ENCODE data around the gene MAP7D3. TPM values are rescaled to one million over a fixed set of nuclear protein-coding genes. Genes with fewer than 3 reads are reported as not detected.

The MAP7D3 gene
- total RNA-seq, 1 donor from 2014 or later, result 84.7 TPM

- peaks cover 9% of the 10 kb centered on the region for H3K9me3 Mint-ChIP-seq (ENCODE audit: unreplicated experiment)
- no peaks in the 10 kb centered on the region for H3K27me3 Mint-ChIP-seq (ENCODE audit: unreplicated experiment)
- H3K27ac Mint-ChIP-seq (ENCODE audit: unreplicated experiment), result no peak overlapping the region
- H3K4me3 Mint-ChIP-seq (ENCODE audit: unreplicated experiment), result no peak overlapping the region
- H3K36me3 Mint-ChIP-seq (ENCODE audit: unreplicated experiment), result no peaks in the 10 kb centered on the region
- TF ChIP-seq, protein P1, sequence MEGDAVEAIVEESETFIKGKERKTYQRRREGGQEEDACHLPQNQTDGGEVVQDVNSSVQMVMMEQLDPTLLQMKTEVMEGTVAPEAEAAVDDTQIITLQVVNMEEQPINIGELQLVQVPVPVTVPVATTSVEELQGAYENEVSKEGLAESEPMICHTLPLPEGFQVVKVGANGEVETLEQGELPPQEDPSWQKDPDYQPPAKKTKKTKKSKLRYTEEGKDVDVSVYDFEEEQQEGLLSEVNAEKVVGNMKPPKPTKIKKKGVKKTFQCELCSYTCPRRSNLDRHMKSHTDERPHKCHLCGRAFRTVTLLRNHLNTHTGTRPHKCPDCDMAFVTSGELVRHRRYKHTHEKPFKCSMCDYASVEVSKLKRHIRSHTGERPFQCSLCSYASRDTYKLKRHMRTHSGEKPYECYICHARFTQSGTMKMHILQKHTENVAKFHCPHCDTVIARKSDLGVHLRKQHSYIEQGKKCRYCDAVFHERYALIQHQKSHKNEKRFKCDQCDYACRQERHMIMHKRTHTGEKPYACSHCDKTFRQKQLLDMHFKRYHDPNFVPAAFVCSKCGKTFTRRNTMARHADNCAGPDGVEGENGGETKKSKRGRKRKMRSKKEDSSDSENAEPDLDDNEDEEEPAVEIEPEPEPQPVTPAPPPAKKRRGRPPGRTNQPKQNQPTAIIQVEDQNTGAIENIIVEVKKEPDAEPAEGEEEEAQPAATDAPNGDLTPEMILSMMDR (IDR thresholded peaks at IDR 0.05), result no peak
- no peak for DNase-seq (ENCODE audit: extremely low spot score, unreplicated experiment)
- no peaks in the 10 kb centered on the region for H3K4me1 Mint-ChIP-seq (ENCODE audit: unreplicated experiment)
Measured at GRCh38 chrX:136275553-136275952, 24.4 kb upstream of the MAP7D3 start.

DNA sequence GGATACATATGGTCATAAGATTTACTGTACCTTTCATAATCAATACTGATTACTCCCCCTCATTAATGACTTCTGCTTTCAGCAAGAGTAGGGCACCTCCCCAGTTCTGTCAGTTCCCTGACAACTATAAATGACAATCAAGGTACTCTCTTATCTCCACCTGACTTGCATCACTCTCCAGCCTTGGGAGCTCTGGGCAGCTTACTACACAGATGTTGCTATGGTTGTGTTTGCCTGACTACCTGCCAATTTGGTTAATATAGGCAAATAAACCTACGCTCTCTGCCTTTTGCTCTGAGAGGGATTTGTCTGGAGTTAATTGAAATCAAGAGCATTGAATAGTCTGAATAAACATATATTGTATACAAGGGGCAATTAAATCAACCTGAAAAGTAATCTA is 22.8 kb upstream of the MAP7D3 start:
- H3K4me1 Mint-ChIP-seq (ENCODE audit: unreplicated experiment), result no peaks in the 10 kb centered on the region
- peaks cover 7% of the 10 kb centered on the region for H3K9me3 Mint-ChIP-seq (ENCODE audit: unreplicated experiment)
- TF ChIP-seq, protein P1 (IDR thresholded peaks at IDR 0.05), result no peak
- H3K36me3 Mint-ChIP-seq (ENCODE audit: unreplicated experiment), result no peaks in the 10 kb centered on the region
- H3K4me3 Mint-ChIP-seq (ENCODE audit: unreplicated experiment), result no peak overlapping the region
- peak overlapping the region; percentile 34 for H3K27ac Mint-ChIP-seq (ENCODE audit: unreplicated experiment)
- DNase-seq (ENCODE audit: extremely low spot score, unreplicated experiment), result no peak
- no peaks in the 10 kb centered on the region for H3K27me3 Mint-ChIP-seq (ENCODE audit: unreplicated experiment)

DNA sequence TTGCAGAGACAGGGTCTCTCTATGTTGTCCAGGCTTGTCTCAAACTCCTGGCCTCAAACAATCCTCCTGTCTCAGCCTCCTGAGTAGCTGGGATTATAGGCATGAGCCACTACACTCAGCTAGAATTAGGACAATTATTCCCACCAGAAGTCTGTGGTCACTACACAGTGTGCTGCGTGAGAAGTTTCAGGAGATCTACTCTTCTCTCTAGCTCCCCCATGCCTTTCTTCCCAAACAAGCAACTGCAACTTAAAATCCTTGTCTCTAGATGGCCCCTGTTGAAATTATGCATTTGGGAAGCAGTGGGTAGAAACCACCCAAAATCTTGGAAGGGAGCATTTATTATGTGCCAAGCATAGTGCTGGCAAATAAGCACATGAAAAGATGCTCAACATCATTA is 21.1 kb upstream of the MAP7D3 start:
- Mint-ChIP-seq H3K4me3 (ENCODE audit: unreplicated experiment) (no peak overlapping the region), H3K27ac (ENCODE audit: unreplicated experiment) (no peak overlapping the region), H3K27me3 (ENCODE audit: unreplicated experiment) (no peaks in the 10 kb centered on the region), H3K4me1 (ENCODE audit: unreplicated experiment) (no peaks in the 10 kb centered on the region), H3K36me3 (ENCODE audit: unreplicated experiment) (no peaks in the 10 kb centered on the region), H3K9me3 (ENCODE audit: unreplicated experiment) (no peaks in the 10 kb centered on the region)
- TF ChIP-seq, protein P1 (IDR thresholded peaks at IDR 0.05), result peak; percentile 9
- DNase-seq (ENCODE audit: extremely low spot score, unreplicated experiment), result no peak

DNA sequence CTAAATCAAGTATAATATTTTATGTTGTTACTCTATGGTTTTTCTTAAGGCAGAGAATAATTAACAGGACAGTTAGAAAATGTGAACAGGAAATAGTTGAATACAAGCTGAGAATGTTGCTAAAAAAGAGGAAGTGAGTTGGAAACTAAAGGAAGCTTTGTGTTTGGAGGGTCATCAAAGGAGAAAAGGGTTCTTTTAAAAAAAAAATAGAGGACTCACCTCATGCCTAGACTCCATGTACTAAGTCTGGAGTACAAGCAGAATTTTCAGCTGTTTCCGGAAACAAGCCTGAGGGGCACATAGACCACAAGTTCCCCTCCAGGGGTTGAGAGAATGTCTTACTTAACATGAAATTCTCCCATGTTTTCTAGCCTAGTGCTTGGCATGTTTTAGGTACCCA is 20.1 kb upstream of the MAP7D3 start:
- Mint-ChIP-seq H3K27me3 (ENCODE audit: unreplicated experiment) (no peaks in the 10 kb centered on the region), H3K4me3 (ENCODE audit: unreplicated experiment) (no peak overlapping the region), H3K27ac (ENCODE audit: unreplicated experiment) (no peak overlapping the region), H3K4me1 (ENCODE audit: unreplicated experiment) (no peaks in the 10 kb centered on the region), H3K9me3 (ENCODE audit: unreplicated experiment) (no peaks in the 10 kb centered on the region), H3K36me3 (ENCODE audit: unreplicated experiment) (no peaks in the 10 kb centered on the region)
- DNase-seq (ENCODE audit: extremely low spot score, unreplicated experiment), result no peak
- TF ChIP-seq, protein P1 (IDR thresholded peaks at IDR 0.05), result no peak

- H3K4me1 Mint-ChIP-seq (ENCODE audit: unreplicated experiment), result peaks cover 11% of the 10 kb centered on the region
- no peak for DNase-seq (ENCODE audit: extremely low spot score, unreplicated experiment)
- TF ChIP-seq, protein P1 (IDR thresholded peaks at IDR 0.05), result no peak
- no peaks in the 10 kb centered on the region for H3K36me3 Mint-ChIP-seq (ENCODE audit: unreplicated experiment)
- no peaks in the 10 kb centered on the region for H3K27me3 Mint-ChIP-seq (ENCODE audit: unreplicated experiment)
- H3K27ac Mint-ChIP-seq (ENCODE audit: unreplicated experiment), result no peak overlapping the region
- H3K4me3 Mint-ChIP-seq (ENCODE audit: unreplicated experiment), result no peak overlapping the region
- no peaks in the 10 kb centered on the region for H3K9me3 Mint-ChIP-seq (ENCODE audit: unreplicated experiment)
Measured at GRCh38 chrX:136269921-136270320, 18.7 kb upstream of the MAP7D3 start.

Measured in osteocyte (in vitro differentiated cells).